AG10803 (cell line): Measurements from ENCODE around the gene LYRM1.

Source experiments
- DNase-seq: peaks from one replicate; pipeline ENCODE4 v3.0.0; 2010; ENCODE audit warnings: low read depth
- H3K4me3 ChIP-seq: 2 replicates; pipeline ENCODE4 v1.5.1; 2011; ENCODE audit warnings: mild to moderate bottlenecking, low read length, control low read depth
- CTCF ChIP-seq: conservative IDR thresholded peaks from 2 replicates; pipeline ENCODE4 v1.5.1; 2011; ENCODE audit warnings: mild to moderate bottlenecking, low read length, control low read depth, inconsistent platforms

Gene LYRM1, protein sequence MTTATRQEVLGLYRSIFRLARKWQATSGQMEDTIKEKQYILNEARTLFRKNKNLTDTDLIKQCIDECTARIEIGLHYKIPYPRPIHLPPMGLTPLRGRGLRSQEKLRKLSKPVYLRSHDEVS

GRCh38 chr16:20900299-20901067, at the start of gene LYRM1, which contains the start of gene DCUN1D3:
LYRM1 (plus strand) TSS chr16:20900771; CDS start chr16:20915556, 14,785 bp downstream.
DCUN1D3 (minus strand) TSS chr16:20900358; CDS start chr16:20862538, 37,820 bp downstream.
- peak within 1 kb of the TSS; percentile 98 for H3K4me3 ChIP-seq
- no peak for TF ChIP-seq CTCF

GRCh38 chr16:20850981-20851380, 49.6 kb upstream of the LYRM1 start:
- TF ChIP-seq CTCF, result no peak
- H3K4me3 ChIP-seq, result no peak overlapping the region
- DNase-seq, result peak; percentile 12

More at GRCh38 chr16:20900299-20901067, at the start of gene LYRM1, which contains the start of gene DCUN1D3:
- peak; percentile 100 for DNase-seq

GRCh38 chr16:20851601-20852000, 49.0 kb upstream of the LYRM1 start:
- TF ChIP-seq CTCF, result no peak
- no peak overlapping the region for H3K4me3 ChIP-seq
- peak; percentile 97 for DNase-seq

GRCh38 chr16:20853143-20853542, 47.4 kb upstream of the LYRM1 start:
- no peak overlapping the region for H3K4me3 ChIP-seq
- DNase-seq, result no peak
- TF ChIP-seq CTCF, result no peak

GRCh38 chr16:20853981-20854620, 46.5 kb upstream of the LYRM1 start:
- DNase-seq, result no peak
- TF ChIP-seq CTCF, result no peak
- H3K4me3 ChIP-seq, result no peak overlapping the region

GRCh38 chr16:20854963-20855362, 45.6 kb upstream of the LYRM1 start:
- no peak overlapping the region for H3K4me3 ChIP-seq
- no peak for DNase-seq
- no peak for TF ChIP-seq CTCF
